NCI-H2227 (cell line): ENCODE results near the gene TLE2.
"Not testable (repeated sequence)": the region's sequence is repeated elsewhere in the genome, so short reads cannot be mapped to it uniquely, and the experiment has no call there.

Experiments
- DNase-seq: peaks from one replicate; lab custom pipeline; 2025; ENCODE audit not compliant: unreplicated experiment; lab: John Stamatoyannopoulos, UW

Gene TLE2

GRCh38 chr19:3015126-3016057, 13.7 kb downstream of the TLE2 start:
- no peak for DNase-seq

GRCh38 chr19:3014135-3014534, 14.9 kb downstream of the TLE2 start:
- DNase-seq = no peak

GRCh38 chr19:3013263-3013725, 15.8 kb downstream of the TLE2 start:
- DNase-seq = no peak

GRCh38 chr19:3012621-3013262, 16.3 kb downstream of the TLE2 start:
- DNase-seq = no peak

- DNase-seq = not testable (repeated sequence)
These were observed 17.0 kb downstream of the TLE2 start for GRCh38 chr19:3012059-3012458.

GRCh38 chr19:3010871-3011270, 18.2 kb downstream of the TLE2 start:
- DNase-seq = no peak

GRCh38 chr19:3008994-3009393, 20.1 kb downstream of the TLE2 start:
- DNase-seq = no peak

GRCh38 chr19:3007975-3008374, 21.1 kb downstream of the TLE2 start:
- no peak for DNase-seq

- DNase-seq = no peak
These were observed 22.9 kb downstream of the TLE2 start for GRCh38 chr19:3006075-3006767.

- DNase-seq = no peak
These were observed 23.7 kb downstream of the TLE2 start for GRCh38 chr19:3005345-3005744.

GRCh38 chr19:3004522-3004921, 24.6 kb downstream of the TLE2 start:
- DNase-seq = no peak

GRCh38 chr19:3003046-3003445, 26.0 kb downstream of the TLE2 start:
- DNase-seq = peak; percentile 8

GRCh38 chr19:3001235-3001800, 27.8 kb downstream of the TLE2 start:
- DNase-seq = no peak

- DNase-seq = no peak
These were observed 30.4 kb downstream of the TLE2 start for GRCh38 chr19:2998642-2999041.

GRCh38 chr19:2997720-2998119, 31.4 kb downstream of the TLE2 start:
- no peak for DNase-seq

GRCh38 chr19:2994588-2995131, 34.4 kb downstream of the TLE2 start:
- DNase-seq = no peak

- DNase-seq = no peak
These were observed 35.5 kb downstream of the TLE2 start for GRCh38 chr19:2993579-2993978.

GRCh38 chr19:2992958-2993357, 36.1 kb downstream of the TLE2 start:
- DNase-seq = peak; percentile 13

- DNase-seq = not testable (repeated sequence)
These were observed 36.7 kb downstream of the TLE2 start for GRCh38 chr19:2992333-2992732.

GRCh38 chr19:2989236-2989946, 39.7 kb downstream of the TLE2 start:
- DNase-seq = no peak
